OCI-LY7 (cell line): ENCODE measurements around the gene HPSE2.

Experiments
- EZH2phosphoT487 ChIP-seq: fragments of 200-600 bp; sonication (generic); IDR thresholded peaks from 2 replicates; pipeline ENCODE4 v1.6.1; 2018; ENCODE audit warnings: low read depth, borderline replicate concordance, mild to moderate bottlenecking, mixed run types, antibody characterized with exemption, low read length, moderate library complexity, mixed read lengths
- TF ChIP-seq, protein P1 (sequence below): fragments of 200-600 bp; sonication (generic); conservative IDR thresholded peaks from 2 replicates; pipeline ENCODE4 v1.5.1; 2014; ENCODE audit warnings: mild to moderate bottlenecking, antibody characterized with exemption, low read length, moderate library complexity, mixed read lengths

DNA sequence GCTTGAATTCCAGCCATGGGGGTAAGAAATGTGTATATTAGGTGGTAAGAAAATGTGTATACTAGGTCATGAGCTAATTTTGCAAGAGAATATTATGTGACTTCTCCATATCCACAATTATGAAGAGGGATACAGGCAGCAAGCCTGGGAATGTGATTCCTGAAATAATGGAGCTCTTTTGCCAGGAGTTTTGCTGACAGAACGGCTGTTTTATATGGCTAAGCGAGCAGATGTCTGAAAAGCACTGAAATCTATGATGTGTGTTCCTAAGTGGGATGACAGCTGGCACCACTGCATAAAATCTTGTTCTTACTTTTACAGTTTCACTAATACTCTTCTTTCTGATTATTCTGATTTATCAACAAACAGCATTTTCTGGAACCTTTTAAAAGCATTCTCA, 402.9 kb downstream of the HPSE2 start:
- TF ChIP-seq, protein P1, sequence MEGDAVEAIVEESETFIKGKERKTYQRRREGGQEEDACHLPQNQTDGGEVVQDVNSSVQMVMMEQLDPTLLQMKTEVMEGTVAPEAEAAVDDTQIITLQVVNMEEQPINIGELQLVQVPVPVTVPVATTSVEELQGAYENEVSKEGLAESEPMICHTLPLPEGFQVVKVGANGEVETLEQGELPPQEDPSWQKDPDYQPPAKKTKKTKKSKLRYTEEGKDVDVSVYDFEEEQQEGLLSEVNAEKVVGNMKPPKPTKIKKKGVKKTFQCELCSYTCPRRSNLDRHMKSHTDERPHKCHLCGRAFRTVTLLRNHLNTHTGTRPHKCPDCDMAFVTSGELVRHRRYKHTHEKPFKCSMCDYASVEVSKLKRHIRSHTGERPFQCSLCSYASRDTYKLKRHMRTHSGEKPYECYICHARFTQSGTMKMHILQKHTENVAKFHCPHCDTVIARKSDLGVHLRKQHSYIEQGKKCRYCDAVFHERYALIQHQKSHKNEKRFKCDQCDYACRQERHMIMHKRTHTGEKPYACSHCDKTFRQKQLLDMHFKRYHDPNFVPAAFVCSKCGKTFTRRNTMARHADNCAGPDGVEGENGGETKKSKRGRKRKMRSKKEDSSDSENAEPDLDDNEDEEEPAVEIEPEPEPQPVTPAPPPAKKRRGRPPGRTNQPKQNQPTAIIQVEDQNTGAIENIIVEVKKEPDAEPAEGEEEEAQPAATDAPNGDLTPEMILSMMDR: no peak
- no peak for TF ChIP-seq EZH2phosphoT487
